ENCODE results near the gene DYNLL1. TPM values are rescaled to one million over a fixed set of nuclear protein-coding genes. Genes with fewer than 3 reads are reported as not detected.

DYNLL1 gene
- total and polyA plus RNA-seq, 2 donors (not counting 3 experiments of a cell fraction or from before 2014, with no cell fraction given), result 469 to 600 TPM

- H3K4me3 ChIP-seq (replicated peaks in 1 of 3; ENCODE audit: insufficient read depth in 1 of 3, low read depth in 1 of 3, low read length in 3 of 3), result no peak overlapping the region
- H3K27me3 ChIP-seq (ENCODE audit: control insufficient read depth in 2 of 2, insufficient read depth in 2 of 2, low read length in 2 of 2), result no peaks in the 10 kb centered on the region
- H3K9me3 ChIP-seq (replicated peaks; ENCODE audit: control insufficient read depth, insufficient read depth, low read length), result no peaks in the 10 kb centered on the region
- no peaks in the 10 kb centered on the region for H4K20me1 ChIP-seq (replicated peaks; ENCODE audit: control insufficient read depth, extremely low read depth, insufficient read depth, low read length)
- intact Hi-C loops (cut with micrococcal nuclease), result no loop called here
- no peak overlapping the region for H3K27ac ChIP-seq (ENCODE audit: insufficient read depth, low read depth, low read length)
- H3K9ac ChIP-seq (replicated peaks; ENCODE audit: extremely low read depth, insufficient read depth, low read length), result no peak overlapping the region
- DNase-seq (ENCODE audit: low read depth, low spot score) (no peak), FAIRE-seq (no peak)
- BruUV-seq (replicated peaks), result no TSS peak
- no peaks in the 10 kb centered on the region for H3K9me1 ChIP-seq (replicated peaks; ENCODE audit: control insufficient read depth, extremely low read depth, insufficient read depth, low read length)
- no peak overlapping the region for H3K4me2 ChIP-seq (ENCODE audit: insufficient read depth, low read length)
- no peak for TF ChIP-seq MAX (IDR thresholded peaks at IDR 0.05; ENCODE audit: insufficient read depth, insufficient read length)
- dilution Hi-C loops (cut with MboI; ENCODE audit: extremely low pct_ligation_motif_present, low sequenced_read_pairs), result no loop called here
- CTCF ChIA-PET, result no interaction called here
- H3K79me2 ChIP-seq (ENCODE audit: control insufficient read depth, insufficient read depth, low read length), result no peaks in the 10 kb centered on the region
- H3K4me1 ChIP-seq (ENCODE audit: control insufficient read depth, extremely low read depth, insufficient read depth, low read length), result peaks cover 5% of the 10 kb centered on the region
- H3K36me3 ChIP-seq (ENCODE audit: control insufficient read depth in 2 of 2, extremely low read depth in 1 of 2, insufficient read depth in 2 of 2, low read length in 2 of 2), result no peaks in the 10 kb centered on the region
- H2AFZ ChIP-seq (ENCODE audit: low read depth, low read length), result no peak overlapping the region
- POLR2A ChIA-PET, result interaction anchor here (0.6 kb wide), 1 partner anchor 197 kb away, joined by 4 read pairs; no protein-coding TSS in a partner anchor
Observed at GRCh38 chr12:120479458-120479857, 16.5 kb upstream of the DYNLL1 start.

GRCh38 chr12:120480211-120480610, 15.7 kb upstream of the DYNLL1 start:
- Histone ChIP-seq H3K4me2 (ENCODE audit: insufficient read depth, low read length) (no peak overlapping the region), H3K36me3 (ENCODE audit: control insufficient read depth in 2 of 2, extremely low read depth in 1 of 2, insufficient read depth in 2 of 2, low read length in 2 of 2) (no peaks in the 10 kb centered on the region), H3K27ac (ENCODE audit: insufficient read depth, low read depth, low read length) (no peak overlapping the region), H3K79me2 (ENCODE audit: control insufficient read depth, insufficient read depth, low read length) (no peaks in the 10 kb centered on the region), H3K4me1 (ENCODE audit: control insufficient read depth, extremely low read depth, insufficient read depth, low read length) (no peaks in the 10 kb centered on the region), H3K9me3 (replicated peaks; ENCODE audit: control insufficient read depth, insufficient read depth, low read length) (no peaks in the 10 kb centered on the region), H4K20me1 (replicated peaks; ENCODE audit: control insufficient read depth, extremely low read depth, insufficient read depth, low read length) (no peaks in the 10 kb centered on the region), H2AFZ (ENCODE audit: low read depth, low read length) (no peak overlapping the region), H3K27me3 (ENCODE audit: control insufficient read depth in 2 of 2, insufficient read depth in 2 of 2, low read length in 2 of 2) (no peaks in the 10 kb centered on the region), H3K9me1 (replicated peaks; ENCODE audit: control insufficient read depth, extremely low read depth, insufficient read depth, low read length) (no peaks in the 10 kb centered on the region), H3K4me3 (replicated peaks in 1 of 3; ENCODE audit: insufficient read depth in 1 of 3, low read depth in 1 of 3, low read length in 3 of 3) (no peak overlapping the region), H3K9ac (replicated peaks; ENCODE audit: extremely low read depth, insufficient read depth, low read length) (no peak overlapping the region)
- dilution Hi-C loops (cut with MboI; ENCODE audit: extremely low pct_ligation_motif_present, low sequenced_read_pairs) (no loop called here), intact Hi-C loops (cut with micrococcal nuclease) (no loop called here)
- BruUV-seq (replicated peaks), result no TSS peak
- DNase-seq (ENCODE audit: low read depth, low spot score) (no peak), FAIRE-seq (no peak)
- CTCF ChIA-PET, result no interaction called here
- TF ChIP-seq POLR2AphosphoS5 (IDR thresholded peaks at IDR 0.05; ENCODE audit: insufficient read depth, low read depth, low read length) (no peak), MAX (IDR thresholded peaks at IDR 0.05; ENCODE audit: insufficient read depth, insufficient read length) (no peak)
- POLR2A ChIA-PET, result interaction anchor here (0.5 kb wide), 1 partner anchor 17 kb away, joined by 3 read pairs; no protein-coding TSS in a partner anchor
